DND-41 (cell line): ENCODE results near the gene UST.
"Not testable (repeated sequence)": the region's sequence is repeated elsewhere in the genome, so short reads cannot be mapped to it uniquely, and the experiment has no call there.

Source experiments
- EZH2 ChIP-seq: IDR thresholded peaks from 3 replicates; pipeline ENCODE4 v1.6.1; 2012; ENCODE audit warnings: borderline replicate concordance, low read depth, mild to moderate bottlenecking, moderate library complexity, low read length, inconsistent platforms; ENCODE audit not compliant: severe bottlenecking
- TF ChIP-seq, protein P1 (sequence below): IDR thresholded peaks from 2 replicates; pipeline ENCODE4 v1.5.1; 2012; ENCODE audit warnings: borderline replicate concordance, low read length, moderate library complexity, mild to moderate bottlenecking; ENCODE audit not compliant: poor library complexity, severe bottlenecking; ENCODE audit errors: extremely low read depth

DNA sequence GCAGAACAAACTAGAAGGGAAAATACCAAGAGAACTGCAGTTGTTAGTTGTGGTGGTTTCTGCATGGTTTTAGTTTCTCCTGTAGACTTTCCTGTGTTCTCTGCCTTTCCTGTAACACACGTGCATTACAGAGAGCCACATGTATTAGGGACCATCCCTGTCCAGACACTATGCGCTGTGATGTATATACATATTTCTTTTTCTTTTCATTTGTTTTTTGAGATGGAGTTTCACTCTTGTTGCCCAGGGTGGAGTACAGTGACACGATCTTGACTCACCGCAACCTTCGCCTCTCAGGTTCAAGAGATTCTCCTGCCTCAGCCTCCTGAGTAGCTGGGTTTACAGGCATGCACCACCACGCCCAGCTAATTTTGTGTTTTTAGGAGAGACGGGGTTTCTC, 292.2 kb downstream of the UST start:
- TF ChIP-seq, protein P1, sequence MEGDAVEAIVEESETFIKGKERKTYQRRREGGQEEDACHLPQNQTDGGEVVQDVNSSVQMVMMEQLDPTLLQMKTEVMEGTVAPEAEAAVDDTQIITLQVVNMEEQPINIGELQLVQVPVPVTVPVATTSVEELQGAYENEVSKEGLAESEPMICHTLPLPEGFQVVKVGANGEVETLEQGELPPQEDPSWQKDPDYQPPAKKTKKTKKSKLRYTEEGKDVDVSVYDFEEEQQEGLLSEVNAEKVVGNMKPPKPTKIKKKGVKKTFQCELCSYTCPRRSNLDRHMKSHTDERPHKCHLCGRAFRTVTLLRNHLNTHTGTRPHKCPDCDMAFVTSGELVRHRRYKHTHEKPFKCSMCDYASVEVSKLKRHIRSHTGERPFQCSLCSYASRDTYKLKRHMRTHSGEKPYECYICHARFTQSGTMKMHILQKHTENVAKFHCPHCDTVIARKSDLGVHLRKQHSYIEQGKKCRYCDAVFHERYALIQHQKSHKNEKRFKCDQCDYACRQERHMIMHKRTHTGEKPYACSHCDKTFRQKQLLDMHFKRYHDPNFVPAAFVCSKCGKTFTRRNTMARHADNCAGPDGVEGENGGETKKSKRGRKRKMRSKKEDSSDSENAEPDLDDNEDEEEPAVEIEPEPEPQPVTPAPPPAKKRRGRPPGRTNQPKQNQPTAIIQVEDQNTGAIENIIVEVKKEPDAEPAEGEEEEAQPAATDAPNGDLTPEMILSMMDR, result not testable (repeated sequence)
- TF ChIP-seq EZH2, result not testable (repeated sequence)
